RWPE1 (cell line): ENCODE measurements around the gene ABCA7.

ENCODE experiments used
- CTCF ChIA-PET: fragments of 350-600 bp; sonication (Branson Sonifier 250); formaldehyde crosslinking; extraction: SDS; loops from one replicate; lab custom pipeline; 2021; lab: Yijun Ruan, JAX
- POLR2A ChIA-PET: fragments of 400-600 bp; formaldehyde crosslinking; extraction: SDS; loops from one replicate; lab custom pipeline; 2020; ENCODE audit warnings: antibody characterized with exemption; ENCODE audit not compliant: low non-redundant PET; lab: Yijun Ruan, JAX
- DNase-seq: peaks from one replicate; pipeline ENCODE4 v3.0.0; 2012; ENCODE audit warnings: low spot score
- H3K27ac ChIP-seq: fragments of 450-650 bp; 2 replicates; pipeline ENCODE4 v1.5.1; 2017
- TF ChIP-seq, protein P1 (sequence below): fragments of 450-650 bp; conservative IDR thresholded peaks from 2 replicates; pipeline ENCODE4 v1.5.1; 2017; ENCODE audit warnings: low read depth, mild to moderate bottlenecking

The ABCA7 gene

DNA sequence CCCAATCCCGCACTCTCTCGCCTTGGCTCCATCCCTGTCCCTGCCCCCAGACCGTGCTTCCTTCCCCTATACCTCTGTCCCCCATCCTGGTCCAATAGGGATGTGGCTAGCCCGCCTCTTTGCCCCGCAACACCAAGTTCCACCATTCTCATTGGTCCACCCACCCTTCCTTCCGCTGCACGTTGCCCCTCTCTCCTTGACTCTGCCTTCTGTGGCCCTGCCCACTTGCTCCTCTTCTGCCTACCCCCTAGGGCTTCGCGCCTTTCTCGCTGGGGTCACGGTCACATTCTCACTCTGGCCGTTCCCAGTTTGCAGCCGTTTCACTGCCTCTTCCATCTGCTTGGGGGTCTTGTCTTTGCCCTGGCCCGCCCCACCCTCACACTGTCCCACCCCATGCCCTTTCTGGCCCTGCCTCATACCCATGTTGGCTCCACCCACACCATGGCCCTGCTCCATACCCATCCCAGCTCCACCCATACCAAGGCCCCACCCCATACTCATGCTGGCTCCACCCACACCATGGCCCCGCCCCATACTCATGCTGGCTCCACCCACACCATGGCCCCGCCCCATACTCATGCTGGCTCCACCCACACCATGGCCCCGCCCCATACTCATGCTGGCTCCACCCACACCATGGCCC is 22.6 kb downstream of the ABCA7 start:
- TF ChIP-seq, protein P1, sequence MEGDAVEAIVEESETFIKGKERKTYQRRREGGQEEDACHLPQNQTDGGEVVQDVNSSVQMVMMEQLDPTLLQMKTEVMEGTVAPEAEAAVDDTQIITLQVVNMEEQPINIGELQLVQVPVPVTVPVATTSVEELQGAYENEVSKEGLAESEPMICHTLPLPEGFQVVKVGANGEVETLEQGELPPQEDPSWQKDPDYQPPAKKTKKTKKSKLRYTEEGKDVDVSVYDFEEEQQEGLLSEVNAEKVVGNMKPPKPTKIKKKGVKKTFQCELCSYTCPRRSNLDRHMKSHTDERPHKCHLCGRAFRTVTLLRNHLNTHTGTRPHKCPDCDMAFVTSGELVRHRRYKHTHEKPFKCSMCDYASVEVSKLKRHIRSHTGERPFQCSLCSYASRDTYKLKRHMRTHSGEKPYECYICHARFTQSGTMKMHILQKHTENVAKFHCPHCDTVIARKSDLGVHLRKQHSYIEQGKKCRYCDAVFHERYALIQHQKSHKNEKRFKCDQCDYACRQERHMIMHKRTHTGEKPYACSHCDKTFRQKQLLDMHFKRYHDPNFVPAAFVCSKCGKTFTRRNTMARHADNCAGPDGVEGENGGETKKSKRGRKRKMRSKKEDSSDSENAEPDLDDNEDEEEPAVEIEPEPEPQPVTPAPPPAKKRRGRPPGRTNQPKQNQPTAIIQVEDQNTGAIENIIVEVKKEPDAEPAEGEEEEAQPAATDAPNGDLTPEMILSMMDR: no peak
- CTCF ChIA-PET: no interaction called here
- POLR2A ChIA-PET: interaction anchor here (0.5 kb wide), 1 partner anchor 25 kb away, joined by 3 read pairs; no protein-coding TSS in a partner anchor
- peak overlapping the region; percentile 11; the same call in 1 of the 2 replicates for H3K27ac ChIP-seq
- DNase-seq: peak; percentile 48

DNA sequence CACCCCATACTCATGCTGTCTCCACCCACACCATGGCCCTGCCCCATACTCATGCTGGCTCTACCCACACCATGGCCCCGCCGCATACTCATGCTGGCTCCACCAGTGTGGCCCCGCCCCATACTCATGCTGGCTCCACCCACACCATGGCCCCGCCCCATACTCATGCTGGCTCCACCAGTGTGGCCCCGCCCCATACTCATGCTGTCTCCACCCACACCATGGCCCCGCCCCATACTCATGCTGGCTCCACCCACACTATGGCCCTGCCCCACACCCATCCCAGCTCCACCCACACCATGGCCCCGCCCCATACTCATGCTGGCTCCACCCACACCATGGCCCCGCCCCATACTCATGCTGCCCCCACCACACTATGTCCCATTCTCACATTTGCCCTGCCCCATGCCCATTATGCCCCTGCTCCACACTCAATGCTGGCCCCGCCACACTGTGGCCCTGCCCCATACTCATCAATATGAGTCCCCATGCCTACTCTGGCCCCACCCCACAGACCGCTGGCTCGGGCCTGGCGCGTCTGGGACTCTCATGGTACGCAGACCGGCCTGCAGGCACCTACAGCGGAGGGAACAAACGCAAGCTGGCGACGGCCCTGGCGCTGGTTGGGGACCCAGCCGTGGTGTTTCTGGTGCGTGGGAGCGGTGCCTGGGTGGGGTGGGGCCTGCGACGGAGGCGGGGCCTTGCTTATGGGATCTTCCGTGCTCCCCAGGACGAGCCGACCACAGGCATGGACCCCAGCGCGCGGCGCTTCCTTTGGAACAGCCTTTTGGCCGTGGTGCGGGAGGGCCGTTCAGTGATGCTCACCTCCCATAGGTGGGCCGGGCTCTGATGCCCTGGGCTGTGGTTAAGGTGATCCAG is 23.4 kb downstream of the ABCA7 start:
- POLR2A ChIA-PET: no interaction called here
- TF ChIP-seq, protein P1: no peak
- CTCF ChIA-PET: no interaction called here
- H3K27ac ChIP-seq: peak overlapping the region; percentile 83; the same call in 1 of the 2 replicates
- peak; percentile 39 for DNase-seq

DNA sequence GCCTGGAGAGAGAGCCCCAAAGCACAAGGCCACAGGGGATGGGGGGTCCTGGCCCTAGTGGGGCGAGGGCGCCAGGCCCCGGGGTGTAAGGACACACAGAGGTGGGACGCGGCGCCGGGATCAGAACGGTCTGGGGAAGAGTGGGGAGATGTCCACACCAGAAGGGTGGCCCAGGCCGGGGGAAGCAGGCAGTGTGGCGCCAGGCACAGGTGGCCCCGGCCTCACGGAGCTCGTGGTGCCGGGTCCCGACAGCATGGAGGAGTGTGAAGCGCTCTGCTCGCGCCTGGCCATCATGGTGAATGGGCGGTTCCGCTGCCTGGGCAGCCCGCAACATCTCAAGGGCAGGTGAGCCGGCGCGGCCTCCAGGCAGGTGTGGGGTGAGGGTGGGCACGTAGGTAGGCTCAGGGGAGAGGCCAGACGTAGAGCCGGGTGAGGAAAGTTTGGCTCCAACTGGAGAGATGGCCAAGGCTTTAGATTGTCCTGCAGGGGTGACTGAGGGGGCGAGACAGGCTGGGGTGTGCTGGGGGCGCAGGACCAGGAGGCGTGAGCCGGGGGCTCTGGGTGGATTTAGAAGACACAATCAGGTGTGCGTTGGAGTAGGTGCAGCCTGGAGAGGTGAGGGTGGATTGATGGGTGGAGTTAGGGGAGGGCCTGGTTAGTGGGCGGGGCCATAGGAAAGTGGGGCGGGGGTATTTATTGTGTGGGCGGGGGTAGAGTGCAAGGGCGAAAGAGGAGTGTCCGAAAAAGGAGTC is 24.2 kb downstream of the ABCA7 start:
- TF ChIP-seq, protein P1: no peak
- DNase-seq: no peak
- POLR2A ChIA-PET: no interaction called here
- CTCF ChIA-PET: interaction anchor here (0.5 to 1.5 kb wide), 10 partner anchors 8 to 159 kb away, joined by 3 to 8 read pairs (median 3); no protein-coding TSS in a partner anchor
- H3K27ac ChIP-seq: peak overlapping the region; percentile 83

DNA sequence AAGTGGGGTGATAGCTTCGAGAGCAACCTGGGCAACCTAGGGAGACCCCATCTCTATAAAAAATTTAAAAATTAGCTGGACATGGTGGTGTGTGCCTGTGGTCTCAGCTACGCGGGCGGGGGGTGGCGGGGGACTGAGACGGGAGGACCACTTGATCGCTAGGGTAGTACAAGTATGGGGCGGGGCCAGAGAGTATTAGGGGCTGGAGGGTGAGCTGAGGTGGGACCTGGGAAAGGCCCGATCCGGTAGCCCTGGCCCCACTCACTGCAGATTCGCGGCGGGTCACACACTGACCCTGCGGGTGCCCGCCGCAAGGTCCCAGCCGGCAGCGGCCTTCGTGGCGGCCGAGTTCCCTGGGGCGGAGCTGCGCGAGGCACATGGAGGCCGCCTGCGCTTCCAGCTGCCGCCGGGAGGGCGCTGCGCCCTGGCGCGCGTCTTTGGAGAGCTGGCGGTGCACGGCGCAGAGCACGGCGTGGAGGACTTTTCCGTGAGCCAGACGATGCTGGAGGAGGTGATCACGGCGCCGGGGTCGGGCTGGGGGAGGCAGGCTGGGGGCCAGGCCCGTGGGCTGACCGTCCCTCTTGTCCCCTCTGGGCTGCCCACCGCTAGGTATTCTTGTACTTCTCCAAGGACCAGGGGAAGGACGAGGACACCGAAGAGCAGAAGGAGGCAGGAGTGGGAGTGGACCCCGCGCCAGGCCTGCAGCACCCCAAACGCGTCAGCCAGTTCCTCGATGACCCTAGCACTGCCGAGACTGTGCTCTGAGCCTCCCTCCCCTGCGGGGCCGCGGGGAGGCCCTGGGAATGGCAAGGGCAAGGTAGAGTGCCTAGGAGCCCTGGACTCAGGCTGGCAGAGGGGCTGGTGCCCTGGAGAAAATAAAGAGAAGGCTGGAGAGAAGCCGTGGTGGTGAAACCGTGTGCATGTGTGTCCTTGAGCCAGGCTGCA is 25.0 kb downstream of the ABCA7 start:
- peak overlapping the region; percentile 83 for H3K27ac ChIP-seq
- TF ChIP-seq, protein P1: peak; percentile 89
- ChIA-PET POLR2A (interaction anchor here (0.6 kb wide), 2 partner anchors 25 to 39 kb away, joined by 3 read pairs; no protein-coding TSS in a partner anchor), CTCF (interaction anchor here (0.5 to 1.5 kb wide), 13 partner anchors 8 to 158 kb away, joined by 3 to 8 read pairs (median 3); partner anchors contain the start of gene STK11)
- peak; percentile 60 for DNase-seq

DNA sequence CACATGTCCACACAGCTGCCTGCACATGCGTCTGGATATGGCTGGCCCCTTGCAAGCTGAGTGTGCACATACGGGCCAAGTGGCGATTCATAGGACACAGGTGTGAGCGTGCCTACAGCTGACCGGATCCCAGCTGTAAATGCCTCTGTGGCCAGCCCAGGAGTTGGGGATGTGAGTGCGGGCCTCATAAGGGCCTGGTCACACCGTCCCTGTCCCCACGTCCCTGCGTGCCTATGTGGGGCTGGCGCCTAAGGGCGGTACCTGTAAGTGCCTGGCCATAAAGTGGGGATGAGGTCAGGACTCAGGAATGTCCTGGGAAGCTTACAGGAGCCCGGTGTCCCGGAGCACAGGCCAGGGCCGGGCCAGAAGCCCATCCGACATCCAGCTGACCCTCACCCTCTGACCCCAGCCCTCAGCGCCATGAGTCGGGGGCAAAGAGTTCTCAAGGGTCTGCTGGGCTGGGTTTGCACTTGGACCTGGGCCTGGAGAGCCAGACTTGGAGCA is 25.8 kb downstream of the ABCA7 start:
- TF ChIP-seq, protein P1: no peak
- ChIA-PET CTCF (interaction anchor here (0.5 to 1.5 kb wide), 9 partner anchors 15 to 227 kb away, joined by 3 to 8 read pairs (median 4); partner anchors contain the start of gene STK11), POLR2A (interaction anchor here (0.6 kb wide), 1 partner anchor 40 kb away, joined by 3 read pairs; no protein-coding TSS in a partner anchor)
- DNase-seq: no peak
- peak overlapping the region; percentile 83 for H3K27ac ChIP-seq
